Gastroesophageal sphincter (tissue), 3 donors: ENCODE data around the gene GOLGA7B.

Source experiments
- CTCF ChIP-seq, 4 experiments: fragments of 200-600 bp in 2 of 4; fragments of 450-650 bp in 2 of 4; sonication (generic) in 1 of 4; IDR thresholded peaks; one replicate each; pipeline ENCODE4 v1.5.1; 2017 to 2019; ENCODE audit warnings: antibody characterized with exemption in 4 of 4, mild to moderate bottlenecking in 2 of 4, moderate library complexity in 2 of 4
- EP300 ChIP-seq: sonication (generic); formaldehyde crosslinking; IDR thresholded peaks from one replicate; pipeline ENCODE4 v1.6.1; 2017; ENCODE audit warnings: antibody characterized with exemption, mild to moderate bottlenecking
- POLR2A ChIP-seq, 2 donors: fragments of 450-650 bp; IDR thresholded peaks; one replicate each; pipeline ENCODE4 v1.6.1; 2017; ENCODE audit warnings: antibody characterized with exemption in 2 of 2, mild to moderate bottlenecking in 2 of 2, moderate library complexity in 1 of 2
- POLR2AphosphoS5 ChIP-seq: sonication (generic); formaldehyde crosslinking; IDR thresholded peaks from one replicate; pipeline ENCODE4 v1.6.1; 2017; ENCODE audit warnings: antibody characterized with exemption

GRCh38 chr10:97886286-97886685, 36.6 kb downstream of the GOLGA7B start:
- TF ChIP-seq CTCF (IDR thresholded peaks at IDR 0.05) (no peak), POLR2AphosphoS5 (no peak), POLR2A (IDR thresholded peaks at IDR 0.05) (no peak), EP300 (no peak)
